ENCODE data around the gene SHB.

DNA sequence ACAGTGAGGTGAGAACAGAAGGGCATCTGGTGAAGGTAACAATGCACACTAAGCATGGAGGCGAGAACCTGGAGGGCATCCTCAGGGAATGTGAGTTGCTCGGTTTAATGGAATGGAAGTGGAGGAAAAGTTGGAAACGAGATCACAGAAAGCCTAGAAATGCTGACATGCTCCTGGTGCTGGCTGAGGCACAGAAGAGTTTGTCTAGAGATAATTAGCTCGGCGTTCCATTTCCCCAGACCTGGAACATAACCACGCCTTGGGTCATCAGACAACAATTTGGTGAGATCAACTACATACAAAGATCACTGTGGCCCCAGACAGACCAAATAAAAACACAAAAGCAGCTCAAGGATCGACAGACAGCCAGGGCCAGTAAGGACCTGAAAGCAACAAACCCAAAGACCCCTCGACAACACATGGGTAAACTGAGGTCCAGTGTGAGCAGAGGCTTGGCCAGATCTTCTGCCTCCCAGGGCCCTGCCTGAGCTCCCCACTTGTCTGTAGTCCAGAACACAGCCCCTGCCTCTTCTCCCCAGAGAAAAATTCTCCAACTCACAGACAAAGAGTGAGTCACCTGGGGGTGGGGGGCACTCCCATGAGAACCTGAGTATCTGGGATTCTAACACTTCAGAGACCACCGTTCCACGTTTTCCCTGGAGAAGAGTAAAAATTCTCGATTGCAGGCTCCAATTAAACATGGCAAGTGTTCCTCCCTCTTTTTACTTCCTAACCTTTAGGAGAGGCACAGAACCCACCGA lies 52.5 kb downstream of the SHB start:
- TF ChIP-seq, protein P1, sequence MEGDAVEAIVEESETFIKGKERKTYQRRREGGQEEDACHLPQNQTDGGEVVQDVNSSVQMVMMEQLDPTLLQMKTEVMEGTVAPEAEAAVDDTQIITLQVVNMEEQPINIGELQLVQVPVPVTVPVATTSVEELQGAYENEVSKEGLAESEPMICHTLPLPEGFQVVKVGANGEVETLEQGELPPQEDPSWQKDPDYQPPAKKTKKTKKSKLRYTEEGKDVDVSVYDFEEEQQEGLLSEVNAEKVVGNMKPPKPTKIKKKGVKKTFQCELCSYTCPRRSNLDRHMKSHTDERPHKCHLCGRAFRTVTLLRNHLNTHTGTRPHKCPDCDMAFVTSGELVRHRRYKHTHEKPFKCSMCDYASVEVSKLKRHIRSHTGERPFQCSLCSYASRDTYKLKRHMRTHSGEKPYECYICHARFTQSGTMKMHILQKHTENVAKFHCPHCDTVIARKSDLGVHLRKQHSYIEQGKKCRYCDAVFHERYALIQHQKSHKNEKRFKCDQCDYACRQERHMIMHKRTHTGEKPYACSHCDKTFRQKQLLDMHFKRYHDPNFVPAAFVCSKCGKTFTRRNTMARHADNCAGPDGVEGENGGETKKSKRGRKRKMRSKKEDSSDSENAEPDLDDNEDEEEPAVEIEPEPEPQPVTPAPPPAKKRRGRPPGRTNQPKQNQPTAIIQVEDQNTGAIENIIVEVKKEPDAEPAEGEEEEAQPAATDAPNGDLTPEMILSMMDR (IDR thresholded peaks at IDR 0.05), result no peak
- TF ChIP-seq EP300 (IDR thresholded peaks at IDR 0.05) (no peak), POLR2AphosphoS5 (IDR thresholded peaks at IDR 0.05) (no peak), POLR2A (IDR thresholded peaks at IDR 0.05) (no peak)
